ENCODE results near the gene TRAPPC2L.

DNA sequence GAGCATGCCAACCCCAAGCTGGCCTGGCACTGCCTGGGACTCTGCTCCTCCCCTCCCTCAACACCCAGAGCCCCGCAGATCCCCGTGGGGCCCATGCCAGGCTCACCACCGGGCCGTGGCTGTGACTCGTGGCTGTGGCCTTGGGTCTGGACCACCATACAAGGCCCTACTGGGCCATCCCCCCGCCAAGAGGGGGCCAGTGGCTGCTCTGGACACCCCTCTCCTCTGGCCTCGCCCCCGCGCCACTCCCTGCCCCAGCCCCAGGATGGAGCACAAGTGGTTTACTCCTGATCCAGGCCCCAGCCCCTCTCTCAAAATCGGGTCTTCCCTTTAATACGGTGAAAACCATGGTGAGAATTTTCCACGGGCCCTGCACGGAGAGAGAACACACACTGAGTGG, 6.5 kb downstream of the TRAPPC2L start:
- TF ChIP-seq CTCF (IDR thresholded peaks at IDR 0.05) (no peak), POLR2AphosphoS5 (IDR thresholded peaks at IDR 0.05) (no peak)
